ENCODE measurements around the gene GAPVD1. TPM values are rescaled to one million over a fixed set of nuclear protein-coding genes. Genes with fewer than 3 reads are reported as not detected.
A peak's percentile ranks its signal among the peaks of the same experiment; 100 is the strongest.
"Not testable (repeated sequence)": the region's sequence is repeated elsewhere in the genome, so short reads cannot be mapped to it uniquely, and the experiment has no call there.

The GAPVD1 gene
- total RNA-seq, 2 donors from 2014 or later = 26.0 to 30.5 TPM

DNA sequence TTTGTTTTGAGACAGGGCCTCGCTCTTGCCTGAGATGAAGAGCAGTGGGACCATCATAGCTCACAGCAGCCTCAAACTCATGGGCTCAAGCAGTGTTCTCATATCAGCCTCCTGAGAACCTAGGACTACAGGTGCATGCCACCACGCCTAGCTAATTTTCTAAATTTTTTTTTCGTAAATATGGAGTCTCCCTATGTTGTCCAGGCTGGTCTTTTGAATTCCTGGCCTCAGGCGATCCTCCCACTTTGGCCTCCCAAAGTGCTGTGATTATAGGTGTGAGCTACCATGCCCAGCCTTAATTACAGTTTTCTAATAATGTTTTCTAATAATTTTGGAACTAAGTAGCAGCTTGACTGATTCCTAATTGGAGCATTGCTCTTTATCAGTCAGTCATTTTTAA, 15.1 kb downstream of the GAPVD1 start:
- H3K9me3 ChIP-seq = no peaks in the 10 kb centered on the region
- no peak overlapping the region for H3K27ac ChIP-seq
- no peak overlapping the region for H3K4me3 ChIP-seq
- TF ChIP-seq, protein P1, sequence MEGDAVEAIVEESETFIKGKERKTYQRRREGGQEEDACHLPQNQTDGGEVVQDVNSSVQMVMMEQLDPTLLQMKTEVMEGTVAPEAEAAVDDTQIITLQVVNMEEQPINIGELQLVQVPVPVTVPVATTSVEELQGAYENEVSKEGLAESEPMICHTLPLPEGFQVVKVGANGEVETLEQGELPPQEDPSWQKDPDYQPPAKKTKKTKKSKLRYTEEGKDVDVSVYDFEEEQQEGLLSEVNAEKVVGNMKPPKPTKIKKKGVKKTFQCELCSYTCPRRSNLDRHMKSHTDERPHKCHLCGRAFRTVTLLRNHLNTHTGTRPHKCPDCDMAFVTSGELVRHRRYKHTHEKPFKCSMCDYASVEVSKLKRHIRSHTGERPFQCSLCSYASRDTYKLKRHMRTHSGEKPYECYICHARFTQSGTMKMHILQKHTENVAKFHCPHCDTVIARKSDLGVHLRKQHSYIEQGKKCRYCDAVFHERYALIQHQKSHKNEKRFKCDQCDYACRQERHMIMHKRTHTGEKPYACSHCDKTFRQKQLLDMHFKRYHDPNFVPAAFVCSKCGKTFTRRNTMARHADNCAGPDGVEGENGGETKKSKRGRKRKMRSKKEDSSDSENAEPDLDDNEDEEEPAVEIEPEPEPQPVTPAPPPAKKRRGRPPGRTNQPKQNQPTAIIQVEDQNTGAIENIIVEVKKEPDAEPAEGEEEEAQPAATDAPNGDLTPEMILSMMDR (IDR thresholded peaks at IDR 0.05) = no peak
- no peak for DNase-seq (ENCODE audit: low spot score)
- H3K27me3 ChIP-seq = no peaks in the 10 kb centered on the region
- H3K36me3 ChIP-seq = no peaks in the 10 kb centered on the region
- H3K4me1 ChIP-seq = peaks cover 0 to 6% of the 10 kb centered on the region in 2 donors

DNA sequence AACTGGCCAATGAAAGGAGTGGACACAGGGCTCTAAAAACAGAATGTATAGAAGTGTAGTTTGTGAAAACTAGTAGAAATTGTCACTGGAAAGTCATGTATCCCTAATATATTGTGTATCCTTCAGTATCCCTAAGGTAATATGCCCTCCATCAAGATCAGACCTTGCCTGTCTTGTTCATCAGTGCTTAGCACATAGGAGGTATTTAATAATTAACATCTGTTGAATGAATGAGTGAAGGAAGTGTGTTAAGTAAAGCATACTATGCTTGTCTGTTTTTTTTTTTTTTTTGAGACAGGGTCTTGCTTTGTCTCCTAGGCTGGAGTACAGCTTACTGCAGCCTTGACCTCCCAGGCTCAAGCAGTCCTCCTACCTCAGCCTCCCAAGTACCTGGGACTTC, 15.8 kb downstream of the GAPVD1 start:
- TF ChIP-seq, protein P1 (IDR thresholded peaks at IDR 0.05) = no peak
- H3K4me3 ChIP-seq = no peak overlapping the region
- no peaks in the 10 kb centered on the region for H3K27me3 ChIP-seq
- H3K9me3 ChIP-seq = no peaks in the 10 kb centered on the region
- H3K27ac ChIP-seq = no peak overlapping the region
- no peak for DNase-seq (ENCODE audit: low spot score)
- H3K36me3 ChIP-seq = no peaks in the 10 kb centered on the region
- peaks cover 0 to 6% of the 10 kb centered on the region in 2 donors for H3K4me1 ChIP-seq

DNA sequence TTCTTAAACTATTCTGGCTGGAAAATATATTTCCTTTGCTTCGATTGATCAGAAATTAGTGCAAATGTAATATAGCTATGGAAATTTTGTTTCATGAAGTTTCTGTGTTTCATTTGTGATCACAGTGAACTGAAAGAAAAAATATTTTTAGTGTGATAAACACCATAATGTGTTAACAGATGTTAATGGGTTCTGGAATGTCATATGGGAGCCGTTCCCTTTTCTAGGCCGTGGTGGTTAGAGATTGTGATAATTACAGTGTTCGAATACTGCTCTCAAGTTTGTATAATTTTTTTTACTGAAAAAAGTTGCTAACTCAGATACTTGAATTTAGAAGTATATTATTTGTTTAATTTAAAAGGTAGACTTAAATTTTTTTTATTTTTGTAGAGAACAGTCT, 19.3 kb downstream of the GAPVD1 start:
- H3K27me3 ChIP-seq = no peaks in the 10 kb centered on the region
- H3K27ac ChIP-seq = peak overlapping the region in 1 of 2 donors; percentile 45
- no peaks in the 10 kb centered on the region for H3K36me3 ChIP-seq
- H3K4me3 ChIP-seq = no peak overlapping the region
- TF ChIP-seq, protein P1 (IDR thresholded peaks at IDR 0.05) = no peak
- no peak for DNase-seq (ENCODE audit: low spot score)
- H3K9me3 ChIP-seq = no peaks in the 10 kb centered on the region
- peaks cover 0 to 8% of the 10 kb centered on the region in 2 donors for H3K4me1 ChIP-seq

DNA sequence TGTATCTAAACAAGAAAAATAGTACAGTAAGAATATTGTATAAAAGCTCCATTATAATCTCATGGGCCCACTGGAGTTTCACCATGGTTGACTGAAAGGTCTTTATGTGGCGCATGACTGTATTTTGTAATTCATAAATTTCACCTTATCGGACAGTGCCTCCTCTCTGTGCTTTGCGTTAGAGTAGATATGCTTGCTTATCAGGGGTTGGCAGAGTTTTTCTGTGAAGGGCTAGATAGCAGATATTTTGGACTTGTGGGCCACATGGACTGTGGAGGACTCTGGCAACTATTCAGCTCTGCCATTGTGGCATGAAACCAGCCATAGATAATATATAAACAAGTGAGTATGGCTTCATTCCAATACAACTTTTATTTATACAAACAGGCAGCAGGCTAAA, 23.2 kb downstream of the GAPVD1 start:
- Histone ChIP-seq H3K36me3 (peaks cover 6% of the 10 kb centered on the region), H3K4me3 (no peak overlapping the region), H3K9me3 (no peaks in the 10 kb centered on the region), H3K27me3 (no peaks in the 10 kb centered on the region), H3K4me1 (peaks cover 0 to 28% of the 10 kb centered on the region in 2 donors), H3K27ac (no peak overlapping the region)
- DNase-seq (ENCODE audit: low spot score) = no peak
- TF ChIP-seq, protein P1 (IDR thresholded peaks at IDR 0.05) = no peak

DNA sequence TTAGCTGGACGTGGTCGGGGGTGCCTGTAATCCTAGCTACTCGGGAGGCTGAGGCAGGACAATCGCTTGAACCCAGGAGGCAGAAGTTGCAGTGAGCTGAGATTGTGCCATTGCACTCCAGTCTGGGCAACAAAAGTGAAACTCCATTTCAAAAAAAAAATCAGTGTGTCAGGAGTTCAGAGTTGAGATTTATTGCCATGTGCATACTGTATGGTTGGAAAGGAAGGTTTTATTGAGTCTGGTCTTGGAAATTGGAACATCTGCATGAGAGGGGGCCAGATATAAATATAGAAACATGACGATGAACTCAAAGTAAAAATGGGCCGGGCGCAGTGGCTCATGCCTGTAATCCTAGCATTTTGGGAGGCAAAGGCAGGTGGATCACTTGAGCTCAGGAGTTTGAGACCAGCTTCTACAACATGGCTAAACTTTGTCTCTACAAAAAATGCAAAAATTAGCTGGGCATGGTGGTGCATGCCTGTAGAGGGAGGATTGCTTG, 25.4 kb downstream of the GAPVD1 start:
- not testable (repeated sequence) for DNase-seq (ENCODE audit: low spot score); H3K27ac ChIP-seq; H3K36me3 ChIP-seq; H3K27me3 ChIP-seq; H3K9me3 ChIP-seq; H3K4me3 ChIP-seq
- H3K4me1 ChIP-seq = peaks cover 0 to 34% of the 10 kb centered on the region in 2 donors

DNA sequence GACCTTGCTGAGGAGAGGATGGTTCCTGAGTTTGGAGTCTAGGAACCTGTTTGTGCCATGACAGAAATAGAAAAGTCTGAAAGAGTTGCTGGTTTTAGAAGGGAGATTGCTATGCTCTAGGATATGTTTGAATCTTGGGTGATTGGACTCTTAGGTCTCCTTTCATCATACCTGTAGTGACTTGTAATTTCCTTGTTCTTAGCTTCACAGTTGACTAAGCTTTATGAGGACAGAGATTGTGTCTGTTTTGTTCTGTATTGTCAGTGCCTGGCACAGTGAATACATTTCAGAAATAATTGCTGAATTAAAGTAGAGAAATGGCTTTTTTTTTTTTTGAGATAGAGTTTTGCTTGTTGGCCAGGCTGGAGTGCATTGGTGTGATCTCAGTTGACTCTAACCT, 31.5 kb downstream of the GAPVD1 start:
- TF ChIP-seq, protein P1 (IDR thresholded peaks at IDR 0.05) = no peak
- Histone ChIP-seq H3K27me3 (no peaks in the 10 kb centered on the region), H3K27ac (no peak overlapping the region), H3K36me3 (peaks cover 5% of the 10 kb centered on the region), H3K4me3 (no peak overlapping the region), H3K4me1 (peaks cover 0 to 22% of the 10 kb centered on the region in 2 donors), H3K9me3 (no peaks in the 10 kb centered on the region)
- no peak for DNase-seq (ENCODE audit: low spot score)

Data from right atrium auricular region (tissue), 2 donors.